Measurements from ENCODE around the gene TACC2.
"Not testable (repeated sequence)": the region's sequence is repeated elsewhere in the genome, so short reads cannot be mapped to it uniquely, and the experiment has no call there.

The TACC2 gene

DNA sequence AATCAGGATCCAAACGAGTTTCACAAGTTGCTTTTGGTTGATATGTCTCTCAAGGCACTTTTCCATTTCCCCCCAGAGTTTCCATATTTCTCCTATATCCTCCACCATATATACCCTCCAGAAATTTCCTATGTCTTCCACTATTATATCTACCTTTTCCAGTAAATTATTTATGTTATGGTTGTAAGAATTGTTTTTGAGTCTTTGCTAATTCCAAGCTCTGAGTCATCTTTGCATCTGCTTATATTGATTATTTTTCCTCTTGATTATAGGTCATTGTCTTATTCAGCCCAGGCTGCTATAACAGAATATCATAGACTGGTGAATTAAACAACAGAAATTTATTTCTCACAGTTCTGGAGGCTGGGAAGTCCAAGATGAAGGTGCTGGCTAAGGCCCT, 12.7 kb downstream of the TACC2 start:
- peaks cover 2 to 3% of the 10 kb centered on the region in 2 donors for H3K36me3 Mint-ChIP-seq
- no peak for DNase-seq
- no peak for ATAC-seq (replicated peaks)
- H3K4me3 Mint-ChIP-seq, result no peak overlapping the region
- H3K4me1 Mint-ChIP-seq, result no peaks in the 10 kb centered on the region
- H3K27me3 Mint-ChIP-seq, result peaks cover 3 to 7% of the 10 kb centered on the region in 2 donors
- H3K27ac Mint-ChIP-seq, result no peak overlapping the region
- H3K9me3 Mint-ChIP-seq, result peaks cover 16 to 27% of the 10 kb centered on the region in 2 donors

GRCh38 chr10:122007415-122007814, 18.5 kb downstream of the TACC2 start:
- H3K27ac Mint-ChIP-seq, result no peak overlapping the region
- no peaks in the 10 kb centered on the region for H3K4me1 Mint-ChIP-seq
- H3K27me3 Mint-ChIP-seq, result peaks cover 11 to 17% of the 10 kb centered on the region in 2 donors
- DNase-seq (no peak), ATAC-seq (replicated peaks) (no peak)
- no peaks in the 10 kb centered on the region for H3K36me3 Mint-ChIP-seq
- peaks cover 4 to 9% of the 10 kb centered on the region in 2 donors for H3K9me3 Mint-ChIP-seq
- H3K4me3 Mint-ChIP-seq, result no peak overlapping the region

DNA sequence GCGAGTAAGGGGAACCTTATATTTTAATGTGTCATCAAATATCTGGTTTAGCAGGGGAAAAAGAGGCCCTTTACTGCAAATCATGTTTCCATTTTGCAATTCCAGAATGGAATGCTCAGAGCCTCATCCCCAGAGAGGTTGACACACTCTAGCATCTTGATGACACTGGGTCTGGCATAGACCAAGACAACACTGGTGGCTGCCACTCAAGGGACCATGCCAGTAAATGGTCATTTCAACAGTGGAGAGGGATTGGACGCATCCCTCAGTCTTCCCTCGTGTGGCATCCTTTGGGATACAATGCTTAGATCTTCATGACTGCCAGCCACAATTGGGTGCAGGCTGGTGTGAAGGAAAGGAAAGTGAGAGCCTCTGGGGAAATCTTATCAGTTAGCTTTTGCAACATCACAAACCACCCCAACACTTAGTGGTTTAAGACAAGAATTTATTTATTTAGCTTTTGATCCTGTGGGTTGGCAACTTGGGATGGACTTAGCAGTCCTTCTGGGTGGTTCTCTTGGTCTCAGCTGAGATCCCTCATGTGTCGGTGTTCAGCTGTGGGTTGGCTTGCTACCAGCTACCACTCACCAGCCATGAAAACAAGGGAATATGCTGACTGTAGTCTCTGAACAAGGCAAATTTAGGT, 21.6 kb downstream of the TACC2 start:
- peaks cover 0 to 2% of the 10 kb centered on the region in 2 donors for H3K9me3 Mint-ChIP-seq
- no peak overlapping the region for H3K4me3 Mint-ChIP-seq
- no peaks in the 10 kb centered on the region for H3K36me3 Mint-ChIP-seq
- no peak overlapping the region for H3K27ac Mint-ChIP-seq
- H3K27me3 Mint-ChIP-seq, result peaks cover 24 to 27% of the 10 kb centered on the region in 2 donors
- ATAC-seq (replicated peaks) (no peak), DNase-seq (no peak)
- no peaks in the 10 kb centered on the region for H3K4me1 Mint-ChIP-seq

DNA sequence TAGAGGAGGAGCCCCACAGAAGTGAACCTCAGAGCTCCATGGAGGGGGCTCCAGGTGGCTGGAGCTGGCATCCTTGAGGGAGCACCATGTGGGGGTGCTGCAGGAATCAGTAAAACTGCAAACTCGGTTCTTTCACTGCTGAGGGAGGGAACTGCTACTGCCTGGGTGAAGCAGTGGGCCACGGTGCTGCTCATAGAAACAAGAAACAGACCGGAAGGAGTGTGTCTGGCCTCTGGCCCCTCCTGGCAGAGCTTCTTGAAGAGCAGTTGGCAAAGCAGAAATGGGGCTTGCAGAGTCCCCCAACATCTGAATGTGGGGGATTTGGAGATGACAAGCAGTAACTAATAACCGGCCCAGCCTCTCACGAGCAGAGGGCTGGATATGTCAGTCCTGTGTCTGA, 23.8 kb downstream of the TACC2 start:
- ATAC-seq (replicated peaks), result no peak
- Mint-ChIP-seq H3K27me3 (peaks cover 24 to 30% of the 10 kb centered on the region in 2 donors), H3K36me3 (no peaks in the 10 kb centered on the region), H3K27ac (no peak overlapping the region), H3K4me1 (no peaks in the 10 kb centered on the region), H3K9me3 (peaks cover 0 to 2% of the 10 kb centered on the region in 2 donors), H3K4me3 (no peak overlapping the region)
- DNase-seq, result no peak

DNA sequence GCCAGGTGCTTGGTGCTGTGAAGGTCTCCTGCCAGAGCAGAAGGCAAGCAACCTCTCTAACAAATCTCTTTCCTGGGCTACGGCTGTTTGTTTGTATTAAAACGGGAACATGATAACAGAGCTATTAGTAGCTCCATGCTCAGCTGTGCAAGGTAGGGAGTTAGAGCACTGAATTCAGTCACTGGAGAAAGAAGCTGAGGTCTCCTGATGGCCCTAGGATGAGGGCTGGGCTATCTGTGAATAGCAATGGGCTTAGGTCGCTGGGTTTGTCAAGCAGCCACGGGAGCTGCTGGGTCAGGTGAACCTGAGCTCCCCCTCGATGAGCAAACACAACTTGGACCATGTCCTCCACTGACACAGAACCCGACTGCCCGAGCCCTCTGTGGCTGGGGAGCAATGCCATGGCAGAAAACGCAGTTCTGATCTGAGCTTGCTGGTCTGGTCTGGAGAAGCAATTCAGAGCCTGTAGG, 24.4 kb downstream of the TACC2 start:
- DNase-seq (no peak), ATAC-seq (replicated peaks) (no peak)
- Mint-ChIP-seq H3K36me3 (no peaks in the 10 kb centered on the region), H3K27me3 (peaks cover 24 to 27% of the 10 kb centered on the region in 2 donors), H3K27ac (no peak overlapping the region), H3K4me3 (no peak overlapping the region), H3K4me1 (no peaks in the 10 kb centered on the region), H3K9me3 (peaks cover 0 to 2% of the 10 kb centered on the region in 2 donors)

DNA sequence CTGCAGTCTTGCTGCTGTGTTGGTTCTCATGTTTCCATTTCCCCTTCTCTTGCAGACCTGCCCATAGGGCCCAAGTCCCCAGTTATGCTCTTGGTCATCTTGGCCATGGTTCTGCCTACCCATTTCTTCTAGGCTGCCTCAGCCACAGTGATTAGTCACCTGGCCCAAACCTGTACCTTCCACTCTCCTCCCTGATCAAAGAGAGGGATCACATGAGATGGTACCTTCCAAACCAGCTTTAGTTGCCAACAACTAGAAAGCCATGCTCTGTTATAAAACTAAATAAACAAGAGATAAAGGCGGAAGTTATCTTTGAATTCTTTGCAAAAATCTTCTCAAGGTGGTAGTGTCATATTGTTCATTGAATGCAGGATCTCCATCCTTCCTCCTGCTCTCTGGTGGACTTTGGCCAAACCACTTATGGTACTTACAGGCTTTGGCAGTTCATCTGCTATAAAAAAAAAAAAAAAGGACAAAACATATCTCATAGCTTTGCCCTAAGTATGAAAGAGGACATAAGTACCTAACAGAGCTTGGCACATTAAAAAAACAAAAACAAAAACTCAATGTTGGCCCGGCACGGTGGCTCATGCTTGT, 25.8 kb downstream of the TACC2 start:
- no peak for DNase-seq
- Mint-ChIP-seq H3K27ac (no peak overlapping the region), H3K4me1 (no peaks in the 10 kb centered on the region)

GRCh38 chr10:122017926-122018325, 29.0 kb downstream of the TACC2 start:
- not testable (repeated sequence) for DNase-seq; H3K9me3 Mint-ChIP-seq; H3K27me3 Mint-ChIP-seq; H3K4me1 Mint-ChIP-seq; ATAC-seq (replicated peaks); H3K36me3 Mint-ChIP-seq; H3K27ac Mint-ChIP-seq; H3K4me3 Mint-ChIP-seq

More for the DNA sequence above, 25.8 kb downstream of the TACC2 start:
- Mint-ChIP-seq H3K4me3 (no peak overlapping the region), H3K27me3 (peaks cover 24 to 27% of the 10 kb centered on the region in 2 donors), H3K36me3 (no peaks in the 10 kb centered on the region), H3K9me3 (peaks cover 0 to 2% of the 10 kb centered on the region in 2 donors)
- ATAC-seq (replicated peaks), result no peak

DNA sequence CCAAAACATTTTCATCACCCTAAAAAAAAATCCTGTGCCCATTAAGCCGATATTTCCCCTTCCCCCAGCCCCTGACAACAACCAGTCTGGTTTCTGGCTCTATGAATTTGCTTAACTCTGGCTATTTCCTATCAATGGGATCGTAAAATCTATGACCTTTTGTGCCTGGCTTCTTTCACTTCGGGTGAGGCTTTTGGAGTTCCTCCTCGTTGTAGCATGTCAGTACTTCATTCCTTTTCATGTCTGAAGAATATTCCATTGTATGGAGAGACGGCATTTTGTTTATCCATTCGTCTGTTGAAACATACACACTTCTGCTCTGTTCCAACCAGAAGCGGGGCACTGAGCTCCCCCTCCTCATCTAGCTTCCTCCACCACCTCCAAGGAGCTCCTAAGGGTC, 29.5 kb downstream of the TACC2 start:
- H3K36me3 Mint-ChIP-seq, result no peaks in the 10 kb centered on the region

GRCh38 chr10:122018951-122019413, 30.0 kb downstream of the TACC2 start:
- Mint-ChIP-seq H3K27me3 (peaks cover 6 to 9% of the 10 kb centered on the region in 2 donors), H3K27ac (no peak overlapping the region), H3K4me1 (no peaks in the 10 kb centered on the region), H3K36me3 (no peaks in the 10 kb centered on the region), H3K4me3 (no peak overlapping the region), H3K9me3 (peaks cover 0 to 2% of the 10 kb centered on the region in 2 donors)
- no peak for ATAC-seq (replicated peaks)
- DNase-seq, result no peak

More for the DNA sequence above, 29.5 kb downstream of the TACC2 start:
- ATAC-seq (replicated peaks), result no peak
- no peak for DNase-seq
- Mint-ChIP-seq H3K9me3 (peaks cover 0 to 2% of the 10 kb centered on the region in 2 donors), H3K27me3 (peaks cover 6 to 9% of the 10 kb centered on the region in 2 donors), H3K4me1 (no peaks in the 10 kb centered on the region), H3K4me3 (no peak overlapping the region), H3K27ac (no peak overlapping the region)

- no peaks in the 10 kb centered on the region for H3K36me3 Mint-ChIP-seq
- DNase-seq, result no peak
- peaks cover 0 to 2% of the 10 kb centered on the region in 2 donors for H3K9me3 Mint-ChIP-seq
- no peak for ATAC-seq (replicated peaks)
- no peak overlapping the region for H3K4me3 Mint-ChIP-seq
- no peaks in the 10 kb centered on the region for H3K4me1 Mint-ChIP-seq
- H3K27me3 Mint-ChIP-seq, result peaks cover 4 to 6% of the 10 kb centered on the region in 2 donors
- H3K27ac Mint-ChIP-seq, result no peak overlapping the region
These were observed 30.5 kb downstream of the TACC2 start for GRCh38 chr10:122019414-122019975.

DNA sequence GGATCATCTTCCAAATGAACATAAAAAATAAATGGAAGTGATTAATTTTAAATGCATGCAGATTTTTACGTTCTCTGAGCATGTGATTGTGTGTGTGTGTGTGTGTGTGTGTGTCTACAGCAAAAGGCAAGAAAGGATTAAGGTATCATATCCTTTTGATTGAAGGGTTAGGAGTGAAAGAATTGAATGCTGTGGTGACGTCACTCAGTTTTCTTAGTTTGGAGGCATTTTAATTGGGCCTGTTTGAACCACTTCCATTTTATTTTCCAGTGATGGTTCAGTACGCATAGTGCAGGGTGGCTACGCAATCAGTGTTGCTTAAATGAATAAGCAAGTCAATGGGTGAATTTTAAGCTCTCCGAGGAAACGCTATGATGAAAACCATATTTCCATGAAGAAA, 31.3 kb downstream of the TACC2 start:
- Mint-ChIP-seq H3K9me3 (no peaks in the 10 kb centered on the region), H3K36me3 (no peaks in the 10 kb centered on the region), H3K4me1 (no peaks in the 10 kb centered on the region), H3K4me3 (no peak overlapping the region), H3K27me3 (peaks cover 0 to 4% of the 10 kb centered on the region in 2 donors), H3K27ac (no peak overlapping the region)
- no peak for DNase-seq
- no peak for ATAC-seq (replicated peaks)

- H3K9me3 Mint-ChIP-seq, result no peaks in the 10 kb centered on the region
- H3K27me3 Mint-ChIP-seq, result peaks cover 0 to 3% of the 10 kb centered on the region in 2 donors
- DNase-seq, result no peak
- no peak overlapping the region for H3K4me3 Mint-ChIP-seq
- H3K27ac Mint-ChIP-seq, result no peak overlapping the region
- no peaks in the 10 kb centered on the region for H3K36me3 Mint-ChIP-seq
- H3K4me1 Mint-ChIP-seq, result no peaks in the 10 kb centered on the region
- ATAC-seq (replicated peaks), result no peak
These were observed 32.4 kb downstream of the TACC2 start for GRCh38 chr10:122021379-122021778.

- Mint-ChIP-seq H3K9me3 (no peaks in the 10 kb centered on the region), H3K36me3 (no peaks in the 10 kb centered on the region), H3K27me3 (no peaks in the 10 kb centered on the region), H3K4me1 (no peaks in the 10 kb centered on the region), H3K4me3 (no peak overlapping the region), H3K27ac (no peak overlapping the region)
- ATAC-seq (replicated peaks) (no peak), DNase-seq (no peak)
These were observed 32.9 kb downstream of the TACC2 start for GRCh38 chr10:122021828-122022227.

DNA sequence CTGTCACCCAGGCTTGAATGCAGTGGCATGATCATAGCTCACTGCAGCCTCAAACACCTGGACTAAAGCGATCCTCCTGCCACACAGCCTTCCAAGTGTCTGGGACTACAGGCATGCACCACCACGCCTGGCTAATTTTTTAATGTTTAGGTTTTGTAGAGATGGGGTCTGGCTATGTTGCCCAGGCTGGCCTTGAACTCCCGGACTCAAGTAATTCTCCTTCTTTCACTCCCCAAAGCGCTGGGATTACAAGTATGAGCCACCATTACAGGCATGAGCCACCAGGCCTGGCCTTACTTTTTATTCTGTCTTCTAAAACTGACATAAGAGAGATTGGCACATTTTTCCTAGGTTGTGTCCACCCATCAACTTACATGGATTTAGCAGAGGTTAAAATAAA, 33.3 kb downstream of the TACC2 start:
- Mint-ChIP-seq H3K9me3 (no peaks in the 10 kb centered on the region), H3K4me1 (no peaks in the 10 kb centered on the region), H3K27me3 (no peaks in the 10 kb centered on the region), H3K36me3 (no peaks in the 10 kb centered on the region), H3K27ac (no peak overlapping the region), H3K4me3 (no peak overlapping the region)
- DNase-seq, result no peak
- ATAC-seq (replicated peaks), result no peak

- not testable (repeated sequence) for ATAC-seq (replicated peaks); H3K27me3 Mint-ChIP-seq; H3K36me3 Mint-ChIP-seq; DNase-seq; H3K4me1 Mint-ChIP-seq; H3K4me3 Mint-ChIP-seq; H3K9me3 Mint-ChIP-seq; H3K27ac Mint-ChIP-seq
These were observed 34.3 kb downstream of the TACC2 start for GRCh38 chr10:122023257-122023656.

Measured in stimulated activated naive B cell treated with anti-CD40 and anti-IgM and Interleukin-4, amounts not matched to agents 10 μg/mL and 1 μg/mL and 100 μg/mL, for 72 hours (primary cell).